HepG2 (cell line): ENCODE data around the gene PDE4D.

Source experiments
- CBX2 ChIP-seq, 2 experiments: fragments of 200-600 bp in 1 of 2; sonication (generic); formaldehyde crosslinking in 1 of 2; IDR thresholded peaks; 2 replicates each; pipeline versions ENCODE4 v1.7.0 to v1.8.1; 2018 to 2022; ENCODE audit warnings: low read depth in 2 of 2, low read length in 1 of 2, mild to moderate bottlenecking in 1 of 2, missing genetic modification reagents in 1 of 2
- EZH2 ChIP-seq: conservative IDR thresholded peaks from 2 replicates; pipeline ENCODE4 v1.6.1; 2012; ENCODE audit warnings: mild to moderate bottlenecking, low read depth, low read length, moderate library complexity
- FOSL1 ChIP-seq: sonication (generic); formaldehyde crosslinking; IDR thresholded peaks from 2 replicates; pipeline ENCODE4 v1.9.0; 2021; ENCODE audit warnings: missing genetic modification reagents, borderline replicate concordance
- GATAD1 ChIP-seq: IDR thresholded peaks from 2 replicates; pipeline ENCODE4 v1.6.1; 2016; ENCODE audit warnings: missing genetic modification reagents, missing compliant biosample characterization
- MXI1 ChIP-seq: IDR thresholded peaks from 3 replicates; pipeline ENCODE4 v1.6.1; 2012; ENCODE audit warnings: low read depth, low read length, inconsistent platforms, borderline replicate concordance
- SMC3 ChIP-seq: IDR thresholded peaks from 2 replicates; pipeline ENCODE4 v1.6.1; 2011; ENCODE audit warnings: low read length, improper control_type of control experiment
- ZNF709 ChIP-seq: sonication (generic); formaldehyde crosslinking; IDR thresholded peaks from 2 replicates; pipeline ENCODE4 v1.5.0; 2020; ENCODE audit warnings: mild to moderate bottlenecking, missing genetic modification reagents
- ZNF724P ChIP-seq: sonication (generic); formaldehyde crosslinking; IDR thresholded peaks from 2 replicates; pipeline ENCODE4 v1.8.0; 2022; ENCODE audit warnings: missing genetic modification reagents, borderline replicate concordance
- TF ChIP-seq, protein P1 (sequence below): sonication (generic); formaldehyde crosslinking; IDR thresholded peaks from 2 replicates; pipeline ENCODE4 v1.5.0; 2020; ENCODE audit warnings: mild to moderate bottlenecking, missing genetic modification reagents, moderate library complexity
- TF ChIP-seq, protein P2 (sequence below), 2 experiments: IDR thresholded peaks; 2 replicates each; pipeline ENCODE4 v1.6.1; 2011 to 2012; ENCODE audit warnings: low read length in 2 of 2, borderline replicate concordance in 1 of 2, low read depth in 1 of 2, mild to moderate bottlenecking in 1 of 2, moderate library complexity in 1 of 2
- TF ChIP-seq, protein P3 (sequence below): IDR thresholded peaks from 2 replicates; pipeline ENCODE4 v1.6.1; 2016; ENCODE audit warnings: control low read depth

DNA sequence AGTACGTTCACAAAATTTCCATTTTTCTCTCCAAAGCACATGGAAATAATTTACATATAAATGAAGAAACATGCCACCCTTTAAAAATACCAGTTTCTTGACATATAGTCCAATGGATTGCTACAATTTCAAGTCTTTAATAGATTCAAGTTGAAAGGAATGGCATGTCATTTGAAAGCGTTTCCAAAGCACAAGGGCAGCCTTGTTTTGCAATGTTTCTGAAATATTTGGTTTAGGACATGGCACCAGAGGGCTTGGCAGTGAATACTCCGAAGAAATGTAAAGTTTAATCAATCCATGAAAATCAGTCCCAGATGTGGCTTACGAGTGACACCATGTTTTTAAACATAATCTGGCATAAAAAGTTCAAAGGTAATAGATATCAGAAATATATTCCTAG lies 333.7 kb downstream of the PDE4D start:
- TF ChIP-seq, protein P1, sequence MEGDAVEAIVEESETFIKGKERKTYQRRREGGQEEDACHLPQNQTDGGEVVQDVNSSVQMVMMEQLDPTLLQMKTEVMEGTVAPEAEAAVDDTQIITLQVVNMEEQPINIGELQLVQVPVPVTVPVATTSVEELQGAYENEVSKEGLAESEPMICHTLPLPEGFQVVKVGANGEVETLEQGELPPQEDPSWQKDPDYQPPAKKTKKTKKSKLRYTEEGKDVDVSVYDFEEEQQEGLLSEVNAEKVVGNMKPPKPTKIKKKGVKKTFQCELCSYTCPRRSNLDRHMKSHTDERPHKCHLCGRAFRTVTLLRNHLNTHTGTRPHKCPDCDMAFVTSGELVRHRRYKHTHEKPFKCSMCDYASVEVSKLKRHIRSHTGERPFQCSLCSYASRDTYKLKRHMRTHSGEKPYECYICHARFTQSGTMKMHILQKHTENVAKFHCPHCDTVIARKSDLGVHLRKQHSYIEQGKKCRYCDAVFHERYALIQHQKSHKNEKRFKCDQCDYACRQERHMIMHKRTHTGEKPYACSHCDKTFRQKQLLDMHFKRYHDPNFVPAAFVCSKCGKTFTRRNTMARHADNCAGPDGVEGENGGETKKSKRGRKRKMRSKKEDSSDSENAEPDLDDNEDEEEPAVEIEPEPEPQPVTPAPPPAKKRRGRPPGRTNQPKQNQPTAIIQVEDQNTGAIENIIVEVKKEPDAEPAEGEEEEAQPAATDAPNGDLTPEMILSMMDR (CRISPR knock-in tag), result no peak
- TF ChIP-seq, protein P2, sequence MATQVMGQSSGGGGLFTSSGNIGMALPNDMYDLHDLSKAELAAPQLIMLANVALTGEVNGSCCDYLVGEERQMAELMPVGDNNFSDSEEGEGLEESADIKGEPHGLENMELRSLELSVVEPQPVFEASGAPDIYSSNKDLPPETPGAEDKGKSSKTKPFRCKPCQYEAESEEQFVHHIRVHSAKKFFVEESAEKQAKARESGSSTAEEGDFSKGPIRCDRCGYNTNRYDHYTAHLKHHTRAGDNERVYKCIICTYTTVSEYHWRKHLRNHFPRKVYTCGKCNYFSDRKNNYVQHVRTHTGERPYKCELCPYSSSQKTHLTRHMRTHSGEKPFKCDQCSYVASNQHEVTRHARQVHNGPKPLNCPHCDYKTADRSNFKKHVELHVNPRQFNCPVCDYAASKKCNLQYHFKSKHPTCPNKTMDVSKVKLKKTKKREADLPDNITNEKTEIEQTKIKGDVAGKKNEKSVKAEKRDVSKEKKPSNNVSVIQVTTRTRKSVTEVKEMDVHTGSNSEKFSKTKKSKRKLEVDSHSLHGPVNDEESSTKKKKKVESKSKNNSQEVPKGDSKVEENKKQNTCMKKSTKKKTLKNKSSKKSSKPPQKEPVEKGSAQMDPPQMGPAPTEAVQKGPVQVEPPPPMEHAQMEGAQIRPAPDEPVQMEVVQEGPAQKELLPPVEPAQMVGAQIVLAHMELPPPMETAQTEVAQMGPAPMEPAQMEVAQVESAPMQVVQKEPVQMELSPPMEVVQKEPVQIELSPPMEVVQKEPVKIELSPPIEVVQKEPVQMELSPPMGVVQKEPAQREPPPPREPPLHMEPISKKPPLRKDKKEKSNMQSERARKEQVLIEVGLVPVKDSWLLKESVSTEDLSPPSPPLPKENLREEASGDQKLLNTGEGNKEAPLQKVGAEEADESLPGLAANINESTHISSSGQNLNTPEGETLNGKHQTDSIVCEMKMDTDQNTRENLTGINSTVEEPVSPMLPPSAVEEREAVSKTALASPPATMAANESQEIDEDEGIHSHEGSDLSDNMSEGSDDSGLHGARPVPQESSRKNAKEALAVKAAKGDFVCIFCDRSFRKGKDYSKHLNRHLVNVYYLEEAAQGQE (IDR thresholded peaks at IDR 0.05; ENCODE audit: borderline replicate concordance in 1 of 2, low read depth in 1 of 2, low read length in 2 of 2), result no peak
- no peak for TF ChIP-seq ZNF724P (CRISPR knock-in tag)
- no peak for TF ChIP-seq CBX2 (IDR thresholded peaks at IDR 0.05; ENCODE audit: low read depth, low read length)
- TF ChIP-seq CBX2 (CRISPR knock-in tag; IDR thresholded peaks at IDR 0.05; ENCODE audit: low read depth), result no peak
- no peak for TF ChIP-seq MXI1
- TF ChIP-seq ZNF709, result no peak
- TF ChIP-seq GATAD1, result no peak
- no peak for TF ChIP-seq EZH2
- TF ChIP-seq, protein P3, sequence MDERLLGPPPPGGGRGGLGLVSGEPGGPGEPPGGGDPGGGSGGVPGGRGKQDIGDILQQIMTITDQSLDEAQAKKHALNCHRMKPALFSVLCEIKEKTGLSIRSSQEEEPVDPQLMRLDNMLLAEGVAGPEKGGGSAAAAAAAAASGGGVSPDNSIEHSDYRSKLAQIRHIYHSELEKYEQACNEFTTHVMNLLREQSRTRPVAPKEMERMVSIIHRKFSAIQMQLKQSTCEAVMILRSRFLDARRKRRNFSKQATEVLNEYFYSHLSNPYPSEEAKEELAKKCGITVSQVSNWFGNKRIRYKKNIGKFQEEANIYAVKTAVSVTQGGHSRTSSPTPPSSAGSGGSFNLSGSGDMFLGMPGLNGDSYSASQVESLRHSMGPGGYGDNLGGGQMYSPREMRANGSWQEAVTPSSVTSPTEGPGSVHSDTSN (CRISPR knock-in tag), result no peak
- TF ChIP-seq FOSL1 (CRISPR knock-in tag), result no peak
- no peak for TF ChIP-seq SMC3
